Measurements from ENCODE around the gene PSMD12.

GRCh38 chr17:67290711-67291291 lies 75.6 kb downstream of the PSMD12 start:
- TF ChIP-seq CTCF (IDR thresholded peaks at IDR 0.05; ENCODE audit: low read length) (no peak), EZH2 (IDR thresholded peaks at IDR 0.05; ENCODE audit: borderline replicate concordance, low read length) (no peak)
